Fibroblast of skin of abdomen (primary cell): Measurements from ENCODE around the gene F13B. TPM values are rescaled to one million over a fixed set of nuclear protein-coding genes. Genes with fewer than 3 reads are reported as not detected.
A peak's percentile ranks its signal among the peaks of the same experiment; 100 is the strongest.
"Not testable (repeated sequence)": the region's sequence is repeated elsewhere in the genome, so short reads cannot be mapped to it uniquely, and the experiment has no call there.

Source experiments
- DNase-seq: peaks from one replicate; pipeline ENCODE4 v3.0.0-alpha.2; 2013
- polyA plus RNA-seq, 2 experiments: library from polyadenylated mRNA; unstranded; fragments of 120-200 nt; gene quantifications; one replicate each; pipeline ENCODE4 v1.2.1, GENCODE V29; 2013; ENCODE audit not compliant: insufficient read length in 2 of 2

The F13B gene
- polyA plus RNA-seq (2013, experiment 1 of 2; ENCODE audit: insufficient read length), result not detected
- not detected for polyA plus RNA-seq (2013, experiment 2 of 2; ENCODE audit: insufficient read length)

DNA sequence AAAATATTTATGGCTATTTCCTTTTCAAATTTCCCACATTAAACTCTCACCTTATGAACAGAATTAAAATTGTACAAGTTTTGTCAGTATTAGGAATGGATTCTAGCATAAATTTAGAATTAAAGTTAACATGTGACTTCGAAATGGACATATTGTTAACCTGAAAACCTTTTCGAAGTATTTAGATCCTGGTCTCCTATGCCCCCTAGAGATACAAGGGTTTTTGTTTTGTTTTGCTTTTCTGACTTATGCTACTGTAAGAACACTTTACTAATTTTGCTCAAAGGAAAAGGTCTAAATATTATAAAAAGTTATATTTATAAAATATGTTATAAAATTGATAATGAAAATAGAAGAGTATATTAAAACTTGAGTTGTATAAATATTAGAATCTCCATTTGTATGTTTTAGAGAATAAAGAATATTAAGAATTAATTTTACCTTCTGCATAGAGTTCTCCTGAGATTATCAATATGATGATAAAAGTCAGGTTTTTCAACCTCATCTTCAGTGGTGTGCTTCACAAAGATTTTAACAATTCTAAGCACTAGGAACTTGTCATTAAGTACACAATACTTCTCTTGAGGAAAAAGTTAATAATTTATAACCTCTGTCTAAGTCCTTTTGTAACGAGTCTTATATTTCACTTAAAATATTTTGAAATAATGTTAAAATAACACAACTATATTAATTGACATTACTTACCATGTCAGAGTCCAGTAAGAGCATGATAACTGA, at the start of gene F13B:
Gene F13B, minus strand, starts transcription at position 542 of the 738 bp plus-strand sequence. Its CDS starts 37 bp downstream, at position 505.
- DNase-seq, result no peak

DNA sequence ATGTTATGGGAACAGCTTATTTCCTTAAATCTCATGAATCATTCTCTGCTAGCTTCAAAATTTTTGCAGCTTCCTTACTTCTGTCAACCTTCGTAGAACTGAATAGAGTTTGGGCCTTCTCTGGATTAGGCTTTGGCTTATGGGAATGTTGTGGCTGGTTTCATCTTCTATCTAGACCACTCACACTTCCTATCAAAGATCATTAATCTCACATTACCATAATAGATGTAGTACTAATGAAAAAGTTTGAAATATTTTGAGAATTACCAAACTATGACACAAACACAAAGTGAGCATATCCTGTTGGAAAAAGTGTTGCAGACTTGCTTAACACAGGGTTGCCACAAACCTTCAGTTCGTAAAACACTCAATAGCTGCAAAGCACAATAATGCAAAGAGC, 49.1 kb upstream of the F13B start:
- no peak for DNase-seq

DNA sequence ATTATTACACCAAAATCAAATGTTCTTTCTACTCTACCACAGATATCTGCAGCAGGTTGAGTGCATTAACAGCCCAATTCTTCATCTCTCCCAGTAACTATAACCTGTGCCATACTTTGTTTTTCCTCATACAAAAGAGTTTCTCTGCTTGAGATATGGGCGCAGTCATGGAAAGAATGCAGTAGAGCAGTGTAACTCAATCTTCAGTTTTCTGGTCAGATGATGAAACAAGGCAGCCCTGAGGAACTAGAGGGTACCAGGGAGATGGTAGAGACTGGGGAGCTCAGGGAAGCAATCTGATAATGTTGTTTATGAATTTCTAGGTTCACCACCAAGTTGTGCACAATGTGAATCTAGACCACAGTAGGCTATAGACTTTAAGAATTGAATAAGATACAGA, 39.8 kb upstream of the F13B start:
- DNase-seq, result no peak

DNA sequence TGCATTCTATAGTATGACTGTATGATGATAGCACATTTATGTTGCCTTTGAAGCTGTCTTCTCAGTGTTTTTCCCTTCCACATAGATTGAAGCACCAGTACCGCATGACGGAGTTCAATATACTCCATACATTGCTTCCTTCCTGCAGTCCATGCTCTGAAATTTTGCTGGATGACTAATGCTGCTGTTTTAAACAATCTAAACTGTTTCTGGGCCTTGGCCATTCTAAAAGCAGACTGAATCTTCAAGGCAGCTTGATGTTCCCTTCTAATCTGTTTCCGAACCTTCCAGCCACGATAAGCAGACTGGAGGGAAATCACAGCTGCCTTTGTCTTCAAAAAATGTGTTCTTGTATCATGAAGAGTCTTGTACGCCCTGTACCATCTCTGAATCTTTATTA, 36.2 kb upstream of the F13B start:
- DNase-seq, result peak; percentile 20

DNA sequence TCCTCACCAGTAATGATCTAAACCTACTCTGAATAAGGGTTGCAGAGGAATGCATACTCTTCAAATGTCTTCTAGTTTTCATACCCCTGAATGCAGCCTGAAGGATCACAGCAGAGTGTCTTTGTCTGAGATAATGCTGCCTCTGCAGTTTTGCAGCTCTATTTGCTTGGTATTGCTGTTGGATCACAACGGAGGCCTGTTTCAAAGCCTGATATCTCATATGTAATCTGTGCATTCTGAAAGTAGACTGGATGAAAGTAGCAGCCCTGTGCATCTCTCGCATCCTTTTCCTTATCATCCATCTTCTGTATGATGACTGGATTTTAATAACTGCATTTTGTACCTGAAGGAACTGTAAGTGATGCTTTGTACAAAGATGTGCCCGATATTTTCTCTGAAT, 34.9 kb upstream of the F13B start:
- DNase-seq, result no peak

DNA sequence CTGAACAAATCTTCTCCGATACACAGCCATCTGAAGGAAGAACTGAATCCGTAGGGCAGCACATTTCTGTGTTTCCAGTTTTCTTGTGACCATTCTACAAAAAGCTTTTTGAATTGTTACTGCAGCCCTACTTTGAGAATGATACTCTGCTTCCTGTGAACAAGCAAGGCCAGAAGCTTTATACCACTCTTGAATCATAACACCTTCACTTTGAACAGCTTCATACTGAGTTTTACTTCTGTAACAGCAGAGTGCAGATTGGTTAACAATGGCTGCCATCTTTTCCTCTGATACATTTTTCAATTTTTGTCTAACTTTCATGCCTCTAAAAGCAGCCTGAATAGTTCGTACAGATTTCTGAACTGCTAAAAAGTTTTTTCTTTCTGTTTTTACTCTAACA, 33.6 kb upstream of the F13B start:
- no peak for DNase-seq

DNA sequence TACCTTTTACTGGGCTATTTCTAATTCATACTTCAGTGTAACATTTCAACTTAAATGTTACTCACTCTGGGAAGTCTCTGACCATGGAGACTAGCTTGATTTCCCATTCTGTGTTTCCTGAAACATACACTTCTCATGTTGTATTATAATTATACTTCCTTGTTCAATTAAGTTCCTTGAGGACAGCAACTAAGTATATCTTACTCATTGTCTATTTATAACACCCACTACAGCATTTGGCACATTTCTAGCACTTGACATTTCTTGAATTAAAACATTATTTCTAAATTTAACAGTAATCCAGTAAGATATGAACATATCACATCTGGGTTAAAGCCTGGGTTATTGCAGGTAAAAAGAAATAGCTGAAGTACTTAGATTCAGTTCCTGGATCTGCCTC, 32.4 kb upstream of the F13B start:
- DNase-seq, result no peak

DNA sequence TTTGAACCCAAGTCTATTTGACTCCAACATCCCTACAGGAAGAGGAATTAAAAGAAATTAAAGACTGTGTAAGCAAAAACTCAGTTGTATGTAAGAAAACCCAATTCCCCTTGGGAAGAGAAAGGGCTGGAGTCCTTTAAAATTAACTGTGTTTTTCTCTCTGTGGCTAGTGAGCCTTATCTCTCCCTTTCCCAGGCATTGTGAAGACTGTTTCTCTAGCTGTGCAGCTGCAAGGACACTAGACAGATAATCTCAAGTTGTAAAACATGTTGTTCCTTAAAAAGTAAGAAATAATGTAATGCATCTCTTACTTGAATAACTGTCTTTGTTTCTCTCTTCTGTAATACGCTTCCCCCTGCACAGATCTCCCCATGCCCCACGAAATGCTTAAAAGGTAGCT, 29.9 kb upstream of the F13B start:
- not testable (repeated sequence) for DNase-seq

DNA sequence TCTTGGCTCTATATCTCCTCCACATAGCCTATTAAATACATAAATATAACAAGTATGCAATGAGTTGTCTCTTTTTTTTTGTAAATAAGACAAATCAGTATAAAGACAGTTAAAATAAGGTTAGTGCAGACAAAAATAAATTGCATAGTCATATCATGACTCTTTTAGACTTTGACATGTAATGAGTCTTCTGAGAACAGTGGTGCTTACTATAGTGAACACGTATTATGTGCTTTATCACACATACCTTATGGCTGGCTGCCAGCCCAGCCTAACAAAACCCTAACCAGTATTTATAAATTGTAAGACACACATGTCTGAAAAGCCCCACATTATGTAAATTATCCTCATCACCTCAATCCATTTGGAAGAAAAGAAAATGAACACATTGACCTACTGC, 29.1 kb upstream of the F13B start:
- DNase-seq, result no peak

DNA sequence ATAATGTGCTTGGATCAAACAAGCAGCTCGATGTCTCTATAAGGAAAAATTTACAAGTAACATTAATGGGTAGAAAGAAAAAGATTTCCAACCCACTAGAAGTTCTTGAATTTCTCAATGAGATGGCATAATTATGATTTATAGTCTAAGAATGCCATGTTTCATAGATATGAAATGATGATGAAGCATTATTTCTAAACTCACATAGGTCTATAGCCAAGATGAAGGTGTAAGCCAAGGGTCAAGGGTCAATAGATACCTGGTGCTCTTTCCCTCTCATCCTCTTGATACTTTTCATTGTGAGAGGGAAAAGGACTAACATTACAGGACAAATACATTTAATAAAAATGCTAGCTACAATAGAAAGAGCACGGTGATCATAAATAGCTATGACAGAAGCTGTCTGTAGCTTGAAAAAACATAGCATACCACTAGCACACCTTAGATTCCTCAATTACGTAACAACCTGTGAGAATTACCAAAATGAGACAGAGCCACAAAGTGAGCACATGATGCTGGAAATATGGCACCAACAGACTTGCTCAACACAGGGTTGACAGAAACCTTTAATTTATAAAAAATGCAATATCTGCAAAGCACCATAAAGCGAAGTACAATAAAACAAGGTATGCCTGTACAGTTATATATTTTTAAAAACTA, 26.3 kb upstream of the F13B start:
- no peak for DNase-seq

- no peak for DNase-seq
Observed at GRCh38 chr1:197092491-197093023, 25.5 kb upstream of the F13B start.

- no peak for DNase-seq
Observed at GRCh38 chr1:197083474-197083873, 16.4 kb upstream of the F13B start.

DNA sequence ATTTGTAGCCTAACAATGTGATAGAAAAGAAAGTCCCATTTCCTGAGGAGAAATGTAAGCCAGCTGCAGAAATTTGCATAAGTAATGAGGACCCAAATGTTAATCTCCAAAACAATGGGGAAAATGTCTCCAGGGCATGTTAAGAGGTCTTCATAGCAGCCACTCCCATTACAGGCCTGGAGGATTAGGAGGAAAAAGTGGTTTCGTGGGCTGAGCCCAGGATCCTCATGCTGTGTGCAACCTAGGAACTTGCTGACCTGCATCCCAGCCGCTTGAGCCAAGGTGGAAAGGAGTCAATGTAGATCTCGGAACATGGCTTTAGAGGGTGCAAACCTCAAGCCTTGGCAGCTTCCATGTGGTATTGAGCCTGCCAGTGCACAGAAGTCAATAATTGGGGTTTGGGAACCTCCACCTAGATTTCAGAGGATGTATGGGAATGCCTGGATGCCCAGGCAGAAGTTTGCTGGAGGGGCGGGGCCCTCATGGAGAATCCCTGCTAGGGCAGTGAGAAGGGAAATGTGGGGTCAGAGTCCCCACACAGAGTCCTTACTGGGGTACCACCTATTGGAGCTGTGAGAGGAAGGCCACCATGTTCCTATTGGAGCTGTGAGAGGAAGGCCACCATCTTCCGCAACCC, 14.2 kb upstream of the F13B start:
- DNase-seq, result no peak

- no peak for DNase-seq
Observed at GRCh38 chr1:197080323-197080722, 13.3 kb upstream of the F13B start.

- DNase-seq, result no peak
Observed at GRCh38 chr1:197076585-197076984, 9.5 kb upstream of the F13B start.

- no peak for DNase-seq
Observed at GRCh38 chr1:197073978-197074377, 6.9 kb upstream of the F13B start.

GRCh38 chr1:197067457-197067818, 378 bp upstream of the F13B start:
- DNase-seq, result no peak

GRCh38 chr1:197066277-197066676, 783 bp downstream of the F13B start:
- no peak for DNase-seq

DNA sequence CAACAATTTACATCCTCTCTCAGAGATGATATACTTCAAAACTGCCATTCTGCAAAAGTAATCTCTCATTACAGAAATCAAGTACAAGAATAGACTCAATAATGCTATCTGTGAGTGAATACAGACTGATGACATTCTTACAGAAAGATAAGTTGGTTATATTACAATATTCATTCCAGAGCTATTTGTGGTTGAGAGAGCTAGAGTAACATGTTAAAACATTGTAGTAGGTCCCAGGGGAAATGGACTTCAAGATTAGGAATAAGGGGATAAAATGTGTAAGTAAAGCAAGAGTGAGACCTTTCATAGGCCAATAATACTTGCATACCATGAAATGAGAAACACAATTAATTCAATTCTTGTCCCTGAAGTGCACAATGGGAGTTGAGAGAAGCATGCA, 1.5 kb downstream of the F13B start:
- DNase-seq, result peak; percentile 71

DNA sequence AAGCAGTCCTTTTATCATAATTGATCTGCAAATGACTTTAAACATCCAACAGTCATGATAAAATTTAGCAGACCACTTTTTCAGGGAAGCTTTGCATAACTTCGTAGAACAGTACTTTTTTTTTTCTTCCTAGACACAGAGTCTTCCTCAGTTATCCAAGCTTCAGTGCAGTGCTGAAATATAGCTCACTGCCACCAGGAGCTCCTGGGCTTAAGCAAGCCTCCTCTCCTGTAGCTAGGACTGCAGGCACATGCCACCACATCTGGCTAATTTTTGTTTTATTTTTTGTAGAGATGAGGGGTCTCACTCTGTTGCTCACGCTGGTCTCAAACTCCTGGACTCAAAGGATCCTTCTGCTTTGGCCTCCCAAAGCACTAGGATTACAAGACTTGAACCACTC, 3.8 kb downstream of the F13B start:
- DNase-seq, result no peak

- no peak for DNase-seq
Observed at GRCh38 chr1:197062692-197063091, 4.4 kb downstream of the F13B start.

- no peak for DNase-seq
Observed at GRCh38 chr1:197049100-197049499, 18.0 kb downstream of the F13B start.

DNA sequence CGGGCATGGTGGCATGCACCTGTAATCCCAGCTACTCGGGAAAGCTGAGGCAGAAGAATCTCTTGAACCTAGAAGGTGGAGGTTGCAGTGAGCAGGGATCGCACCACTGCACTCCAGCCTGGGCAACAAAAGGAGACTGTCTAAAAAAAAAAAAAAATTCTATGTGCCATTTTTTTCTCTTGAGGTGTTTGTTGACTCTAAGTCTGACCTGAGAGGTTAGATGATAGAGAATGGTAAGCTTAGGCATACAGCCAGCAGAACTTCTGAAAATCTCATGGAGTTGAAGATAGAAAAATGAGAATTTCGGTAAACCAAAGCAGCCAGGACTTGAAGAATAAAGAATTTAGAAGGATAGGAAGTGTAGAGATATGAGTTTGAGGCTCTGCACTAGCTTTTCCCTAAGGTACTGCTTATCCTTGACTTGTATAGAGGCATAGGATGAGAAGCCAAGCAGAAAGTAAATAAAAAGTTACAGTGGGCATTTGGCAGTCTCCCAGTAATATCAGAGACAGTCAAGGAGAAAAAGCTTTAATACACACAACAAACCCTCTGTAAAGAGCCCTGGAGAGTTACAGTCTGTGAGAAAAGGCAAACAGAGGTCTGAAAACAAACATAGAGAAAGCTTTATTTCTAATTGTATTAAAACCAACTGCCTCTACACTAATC, 24.3 kb downstream of the F13B start:
- DNase-seq, result no peak
